ENCODE data around the gene ZNF74. TPM values are rescaled to one million over a fixed set of nuclear protein-coding genes. Genes with fewer than 3 reads are reported as not detected.

ZNF74 gene
- total and polyA plus RNA-seq, 10 of the 15 experiments (the other 5 are each of a cell fraction or from before 2014, with no cell fraction given), result 0.37 to 9.3 (median 5.1) TPM

DNA sequence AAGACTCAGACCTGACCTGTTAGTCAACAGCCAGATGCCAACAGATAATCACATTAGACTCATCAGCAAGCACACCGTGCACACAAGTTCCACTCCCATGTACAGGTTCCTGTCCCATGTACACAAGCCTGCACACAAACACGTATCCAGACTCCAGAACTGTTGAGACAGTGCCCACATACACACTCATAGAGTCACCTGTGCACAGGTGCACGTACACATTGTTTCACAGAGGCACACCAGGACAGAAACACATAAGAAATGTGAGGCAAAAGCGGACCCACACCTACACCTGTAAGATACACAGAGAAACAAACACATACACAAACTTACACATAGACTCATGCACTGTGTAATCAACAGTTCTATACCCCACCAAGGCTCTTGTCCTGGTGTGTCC lies 2.7 kb upstream of the ZNF74 start:
- intact Hi-C loops (cut with micrococcal nuclease; ENCODE audit: unreplicated experiment), result no loop called here
- no peak for FAIRE-seq

More for the DNA sequence above, 2.7 kb upstream of the ZNF74 start:
- Histone ChIP-seq H3K4me1 (ENCODE audit: control insufficient read depth, insufficient read depth, low read length) (peaks cover 8% of the 10 kb centered on the region), H3K9ac (ENCODE audit: control insufficient read depth, insufficient read depth, low read length) (no peak overlapping the region), H3K27ac (ENCODE audit: control insufficient read depth, insufficient read depth) (no peak overlapping the region), H3K36me3 (ENCODE audit: control insufficient read depth in 2 of 2, insufficient read depth in 2 of 2, low read length in 1 of 2) (no peaks in the 10 kb centered on the region), H3K4me2 (ENCODE audit: control insufficient read depth, insufficient read depth) (no peak overlapping the region), H3K79me2 (ENCODE audit: control insufficient read depth, insufficient read depth, low read length) (no peaks in the 10 kb centered on the region), H3K27me3 (replicated peaks in 1 of 2; ENCODE audit: control insufficient read depth in 2 of 2, insufficient read depth in 2 of 2, low read length in 1 of 2) (no peaks in the 10 kb centered on the region), H4K20me1 (ENCODE audit: control insufficient read depth, insufficient read depth) (no peaks in the 10 kb centered on the region), H3K4me3 (no peak overlapping the region), H2AFZ (ENCODE audit: control insufficient read depth, low read depth, low read length) (no peak overlapping the region), H3K9me3 (replicated peaks; ENCODE audit: control insufficient read depth, insufficient read depth, low read length) (no peaks in the 10 kb centered on the region; the same call in 2 of the 3 replicates)
- ChIA-PET CTCF (no interaction called here), POLR2A (no interaction called here), SMC1A (ENCODE audit: uncharacterized antibody, unreplicated experiment) (no interaction called here), RAD21 (ENCODE audit: unreplicated experiment) (no interaction called here)
- in situ Hi-C loops (cut with MboI), result no loop called here
- BruUV-seq (replicated peaks), result no TSS peak
- WGBS (ENCODE audit: insufficient coverage, insufficient replicate concordance, low lambda C conversion rate, missing lambda C conversion rate), result 50% methylated on average over 4 of the region's 4 CpGs
- no peak for ATAC-seq
- TF ChIP-seq, protein P1, sequence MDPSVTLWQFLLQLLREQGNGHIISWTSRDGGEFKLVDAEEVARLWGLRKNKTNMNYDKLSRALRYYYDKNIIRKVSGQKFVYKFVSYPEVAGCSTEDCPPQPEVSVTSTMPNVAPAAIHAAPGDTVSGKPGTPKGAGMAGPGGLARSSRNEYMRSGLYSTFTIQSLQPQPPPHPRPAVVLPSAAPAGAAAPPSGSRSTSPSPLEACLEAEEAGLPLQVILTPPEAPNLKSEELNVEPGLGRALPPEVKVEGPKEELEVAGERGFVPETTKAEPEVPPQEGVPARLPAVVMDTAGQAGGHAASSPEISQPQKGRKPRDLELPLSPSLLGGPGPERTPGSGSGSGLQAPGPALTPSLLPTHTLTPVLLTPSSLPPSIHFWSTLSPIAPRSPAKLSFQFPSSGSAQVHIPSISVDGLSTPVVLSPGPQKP (IDR thresholded peaks at IDR 0.05; ENCODE audit: low read depth, low read length), result no peak
- no peak for TF ChIP-seq CHD2 (IDR thresholded peaks at IDR 0.05; ENCODE audit: borderline replicate concordance, low read depth, low read length)
- no peak for TF ChIP-seq KLF5 (IDR thresholded peaks at IDR 0.05; ENCODE audit: partially characterized antibody)
- no peak for TF ChIP-seq IKZF2 (IDR thresholded peaks at IDR 0.05)
- TF ChIP-seq EED (IDR thresholded peaks at IDR 0.05; ENCODE audit: low read depth), result no peak
- TF ChIP-seq, protein P2, sequence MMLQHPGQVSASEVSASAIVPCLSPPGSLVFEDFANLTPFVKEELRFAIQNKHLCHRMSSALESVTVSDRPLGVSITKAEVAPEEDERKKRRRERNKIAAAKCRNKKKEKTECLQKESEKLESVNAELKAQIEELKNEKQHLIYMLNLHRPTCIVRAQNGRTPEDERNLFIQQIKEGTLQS (IDR thresholded peaks at IDR 0.05; ENCODE audit: borderline replicate concordance, extremely low read depth, low read depth, low read length), result no peak
- no peak for TF ChIP-seq CEBPB (IDR thresholded peaks at IDR 0.05; ENCODE audit: borderline replicate concordance in 1 of 2, low read depth in 2 of 2, low read length in 2 of 2)
- no peak for TF ChIP-seq BHLHE40 (IDR thresholded peaks at IDR 0.05; ENCODE audit: borderline replicate concordance in 1 of 2, low read depth in 2 of 2, low read length in 1 of 2)
- no peak for TF ChIP-seq YY1 (IDR thresholded peaks at IDR 0.05; ENCODE audit: low read depth, low read length)
- no peak for TF ChIP-seq TCF12 (IDR thresholded peaks at IDR 0.05; ENCODE audit: low read depth, low read length)
- TF ChIP-seq CHD1 (IDR thresholded peaks at IDR 0.05; ENCODE audit: low read depth, low read length), result no peak
- TF ChIP-seq, protein P3, sequence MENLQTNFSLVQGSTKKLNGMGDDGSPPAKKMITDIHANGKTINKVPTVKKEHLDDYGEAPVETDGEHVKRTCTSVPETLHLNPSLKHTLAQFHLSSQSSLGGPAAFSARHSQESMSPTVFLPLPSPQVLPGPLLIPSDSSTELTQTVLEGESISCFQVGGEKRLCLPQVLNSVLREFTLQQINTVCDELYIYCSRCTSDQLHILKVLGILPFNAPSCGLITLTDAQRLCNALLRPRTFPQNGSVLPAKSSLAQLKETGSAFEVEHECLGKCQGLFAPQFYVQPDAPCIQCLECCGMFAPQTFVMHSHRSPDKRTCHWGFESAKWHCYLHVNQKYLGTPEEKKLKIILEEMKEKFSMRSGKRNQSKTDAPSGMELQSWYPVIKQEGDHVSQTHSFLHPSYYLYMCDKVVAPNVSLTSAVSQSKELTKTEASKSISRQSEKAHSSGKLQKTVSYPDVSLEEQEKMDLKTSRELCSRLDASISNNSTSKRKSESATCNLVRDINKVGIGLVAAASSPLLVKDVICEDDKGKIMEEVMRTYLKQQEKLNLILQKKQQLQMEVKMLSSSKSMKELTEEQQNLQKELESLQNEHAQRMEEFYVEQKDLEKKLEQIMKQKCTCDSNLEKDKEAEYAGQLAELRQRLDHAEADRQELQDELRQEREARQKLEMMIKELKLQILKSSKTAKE (IDR thresholded peaks at IDR 0.05; ENCODE audit: low read depth, poor library complexity, severe bottlenecking), result no peak
- TF ChIP-seq, protein P4, sequence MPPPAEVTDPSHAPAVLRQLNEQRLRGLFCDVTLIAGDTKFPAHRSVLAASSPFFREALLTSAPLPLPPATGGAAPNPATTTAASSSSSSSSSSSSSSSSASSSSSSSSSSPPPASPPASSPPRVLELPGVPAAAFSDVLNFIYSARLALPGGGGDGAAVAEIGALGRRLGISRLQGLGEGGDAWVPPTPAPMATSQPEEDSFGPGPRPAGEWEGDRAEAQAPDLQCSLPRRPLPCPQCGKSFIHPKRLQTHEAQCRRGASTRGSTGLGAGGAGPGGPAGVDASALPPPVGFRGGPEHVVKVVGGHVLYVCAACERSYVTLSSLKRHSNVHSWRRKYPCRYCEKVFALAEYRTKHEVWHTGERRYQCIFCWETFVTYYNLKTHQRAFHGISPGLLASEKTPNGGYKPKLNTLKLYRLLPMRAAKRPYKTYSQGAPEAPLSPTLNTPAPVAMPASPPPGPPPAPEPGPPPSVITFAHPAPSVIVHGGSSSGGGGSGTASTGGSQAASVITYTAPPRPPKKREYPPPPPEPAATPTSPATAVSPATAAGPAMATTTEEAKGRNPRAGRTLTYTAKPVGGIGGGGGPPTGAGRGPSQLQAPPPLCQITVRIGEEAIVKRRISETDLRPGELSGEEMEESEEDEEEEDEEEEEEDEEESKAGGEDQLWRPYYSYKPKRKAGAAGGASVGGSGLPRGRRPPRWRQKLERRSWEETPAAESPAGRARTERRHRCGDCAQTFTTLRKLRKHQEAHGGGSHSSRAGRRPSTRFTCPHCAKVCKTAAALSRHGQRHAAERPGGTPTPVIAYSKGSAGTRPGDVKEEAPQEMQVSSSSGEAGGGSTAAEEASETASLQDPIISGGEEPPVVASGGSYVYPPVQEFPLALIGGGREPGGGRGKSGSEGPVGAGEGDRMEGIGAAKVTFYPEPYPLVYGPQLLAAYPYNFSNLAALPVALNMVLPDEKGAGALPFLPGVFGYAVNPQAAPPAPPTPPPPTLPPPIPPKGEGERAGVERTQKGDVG (CRISPR knock-in tag; IDR thresholded peaks at IDR 0.05), result no peak
- TF ChIP-seq MEF2A (IDR thresholded peaks at IDR 0.05; ENCODE audit: insufficient read depth, low read depth, low read length), result no peak
- TF ChIP-seq KAT2A (conservative IDR thresholded peaks at IDR 0.05; ENCODE audit: control insufficient read depth, low read depth, low read length), result no peak
- TF ChIP-seq CHD4 (IDR thresholded peaks at IDR 0.05), result no peak
- no peak for TF ChIP-seq TCF7 (IDR thresholded peaks at IDR 0.05; ENCODE audit: borderline replicate concordance)
- no peak for TF ChIP-seq SIN3A (IDR thresholded peaks at IDR 0.05; ENCODE audit: low read depth, low read length)
- DNase-seq (ENCODE audit: low read depth, low spot score), result no peak
